GM12891 (cell line): ENCODE data around the gene SMIM3.

Experiments used
- PAX5 ChIP-seq: IDR thresholded peaks from 2 replicates; pipeline ENCODE4 v1.6.1; 2011; ENCODE audit warnings: low read length, moderate library complexity, mild to moderate bottlenecking; ENCODE audit not compliant: insufficient read depth, severe bottlenecking
- POLR2A ChIP-seq: IDR thresholded peaks from 2 replicates; pipeline ENCODE4 v1.6.1; 2011; ENCODE audit warnings: low read depth, low read length, control low read depth
- POLR2AphosphoS5 ChIP-seq: IDR thresholded peaks from 2 replicates; pipeline ENCODE4 v1.6.1; 2011; ENCODE audit warnings: low read depth, low read length, control low read depth
- POU2F2 ChIP-seq: IDR thresholded peaks from 2 replicates; pipeline ENCODE4 v1.6.1; 2011; ENCODE audit warnings: low read depth, mild to moderate bottlenecking, control low read depth, low read length, moderate library complexity
- SPI1 ChIP-seq: IDR thresholded peaks from 2 replicates; pipeline ENCODE4 v1.6.1; 2011; ENCODE audit warnings: low read depth, low read length, control low read depth
- TAF1 ChIP-seq: IDR thresholded peaks from 2 replicates; pipeline ENCODE4 v1.6.1; 2011; ENCODE audit warnings: low read depth, low read length, control low read depth

- TF ChIP-seq SPI1 (no peak), POLR2AphosphoS5 (no peak), POLR2A (no peak), POU2F2 (no peak), TAF1 (no peak), PAX5 (no peak)
Observed at GRCh38 chr5:150731669-150732242, 46.8 kb upstream of the SMIM3 start.
